Neural cell (in vitro differentiated cells): Measurements from ENCODE around the gene HOXB7.

Experiments
- CTCF ChIP-seq: fragments of 450-650 bp; IDR thresholded peaks from 2 replicates; pipeline ENCODE4 v1.5.1; 2014; ENCODE audit warnings: antibody characterized with exemption, mild to moderate bottlenecking, moderate library complexity; ENCODE audit not compliant: poor library complexity, severe bottlenecking
- EP300 ChIP-seq: fragments of 450-650 bp; conservative IDR thresholded peaks from 2 replicates; pipeline ENCODE4 v1.6.1; 2014; ENCODE audit warnings: antibody characterized with exemption, mild to moderate bottlenecking, moderate library complexity; ENCODE audit not compliant: poor library complexity, severe bottlenecking
- EZH2 ChIP-seq: fragments of 200-600, 300-800 bp; shearing (Covaris generic), sonication (generic); IDR thresholded peaks from 2 replicates; pipeline ENCODE4 v1.6.1; 2014; ENCODE audit warnings: antibody characterized with exemption, low read length, borderline replicate concordance, mild to moderate bottlenecking; ENCODE audit not compliant: insufficient read depth, poor library complexity, severe bottlenecking
- MXI1 ChIP-seq: fragments of 450-650 bp; conservative IDR thresholded peaks from 2 replicates; pipeline ENCODE4 v1.6.1; 2014; ENCODE audit warnings: antibody characterized with exemption, mild to moderate bottlenecking; ENCODE audit not compliant: poor library complexity, severe bottlenecking
- POLR2AphosphoS5 ChIP-seq: IDR thresholded peaks from 2 replicates; pipeline ENCODE4 v1.6.1; 2012
- RAD21 ChIP-seq: fragments of 450-650 bp; conservative IDR thresholded peaks from 2 replicates; pipeline ENCODE4 v1.6.1; 2014; ENCODE audit warnings: antibody characterized with exemption, mild to moderate bottlenecking, moderate library complexity
- TAF1 ChIP-seq: IDR thresholded peaks from 2 replicates; pipeline ENCODE4 v1.6.1; 2012; ENCODE audit warnings: low read depth
- TF ChIP-seq, protein P1 (sequence below): IDR thresholded peaks from 2 replicates; pipeline ENCODE4 v1.6.1; 2012; ENCODE audit warnings: borderline replicate concordance

DNA sequence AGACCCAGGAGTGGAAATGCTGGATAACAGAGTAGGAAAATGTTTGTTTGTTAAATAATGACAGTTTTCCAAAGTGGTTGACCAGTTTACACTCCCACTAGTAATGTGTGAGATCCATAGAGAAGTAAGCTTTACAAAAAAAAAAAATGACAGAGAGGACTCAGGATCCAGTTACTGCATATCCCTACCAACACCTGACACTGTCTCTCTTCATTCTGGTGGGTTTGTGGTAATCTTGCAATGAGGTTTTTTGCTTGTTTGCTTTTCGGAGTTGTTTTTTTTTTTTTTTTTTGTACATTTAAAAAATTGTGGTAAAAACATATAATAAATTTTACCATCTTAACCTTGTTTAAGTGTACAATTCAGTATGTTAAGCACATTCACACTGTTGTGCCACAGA lies 38.9 kb upstream of the HOXB7 start:
- TF ChIP-seq EP300 (no peak), CTCF (no peak), POLR2AphosphoS5 (no peak), TAF1 (no peak), EZH2 (no peak), RAD21 (no peak), MXI1 (no peak)
- TF ChIP-seq, protein P1, sequence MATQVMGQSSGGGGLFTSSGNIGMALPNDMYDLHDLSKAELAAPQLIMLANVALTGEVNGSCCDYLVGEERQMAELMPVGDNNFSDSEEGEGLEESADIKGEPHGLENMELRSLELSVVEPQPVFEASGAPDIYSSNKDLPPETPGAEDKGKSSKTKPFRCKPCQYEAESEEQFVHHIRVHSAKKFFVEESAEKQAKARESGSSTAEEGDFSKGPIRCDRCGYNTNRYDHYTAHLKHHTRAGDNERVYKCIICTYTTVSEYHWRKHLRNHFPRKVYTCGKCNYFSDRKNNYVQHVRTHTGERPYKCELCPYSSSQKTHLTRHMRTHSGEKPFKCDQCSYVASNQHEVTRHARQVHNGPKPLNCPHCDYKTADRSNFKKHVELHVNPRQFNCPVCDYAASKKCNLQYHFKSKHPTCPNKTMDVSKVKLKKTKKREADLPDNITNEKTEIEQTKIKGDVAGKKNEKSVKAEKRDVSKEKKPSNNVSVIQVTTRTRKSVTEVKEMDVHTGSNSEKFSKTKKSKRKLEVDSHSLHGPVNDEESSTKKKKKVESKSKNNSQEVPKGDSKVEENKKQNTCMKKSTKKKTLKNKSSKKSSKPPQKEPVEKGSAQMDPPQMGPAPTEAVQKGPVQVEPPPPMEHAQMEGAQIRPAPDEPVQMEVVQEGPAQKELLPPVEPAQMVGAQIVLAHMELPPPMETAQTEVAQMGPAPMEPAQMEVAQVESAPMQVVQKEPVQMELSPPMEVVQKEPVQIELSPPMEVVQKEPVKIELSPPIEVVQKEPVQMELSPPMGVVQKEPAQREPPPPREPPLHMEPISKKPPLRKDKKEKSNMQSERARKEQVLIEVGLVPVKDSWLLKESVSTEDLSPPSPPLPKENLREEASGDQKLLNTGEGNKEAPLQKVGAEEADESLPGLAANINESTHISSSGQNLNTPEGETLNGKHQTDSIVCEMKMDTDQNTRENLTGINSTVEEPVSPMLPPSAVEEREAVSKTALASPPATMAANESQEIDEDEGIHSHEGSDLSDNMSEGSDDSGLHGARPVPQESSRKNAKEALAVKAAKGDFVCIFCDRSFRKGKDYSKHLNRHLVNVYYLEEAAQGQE: no peak
